ENCODE measurements around the gene IRF3. TPM values are rescaled to one million over a fixed set of nuclear protein-coding genes. Genes with fewer than 3 reads are reported as not detected.

Gene IRF3
- total RNA-seq, 2 experiments from 2014 or later = 159 to 170 TPM

DNA sequence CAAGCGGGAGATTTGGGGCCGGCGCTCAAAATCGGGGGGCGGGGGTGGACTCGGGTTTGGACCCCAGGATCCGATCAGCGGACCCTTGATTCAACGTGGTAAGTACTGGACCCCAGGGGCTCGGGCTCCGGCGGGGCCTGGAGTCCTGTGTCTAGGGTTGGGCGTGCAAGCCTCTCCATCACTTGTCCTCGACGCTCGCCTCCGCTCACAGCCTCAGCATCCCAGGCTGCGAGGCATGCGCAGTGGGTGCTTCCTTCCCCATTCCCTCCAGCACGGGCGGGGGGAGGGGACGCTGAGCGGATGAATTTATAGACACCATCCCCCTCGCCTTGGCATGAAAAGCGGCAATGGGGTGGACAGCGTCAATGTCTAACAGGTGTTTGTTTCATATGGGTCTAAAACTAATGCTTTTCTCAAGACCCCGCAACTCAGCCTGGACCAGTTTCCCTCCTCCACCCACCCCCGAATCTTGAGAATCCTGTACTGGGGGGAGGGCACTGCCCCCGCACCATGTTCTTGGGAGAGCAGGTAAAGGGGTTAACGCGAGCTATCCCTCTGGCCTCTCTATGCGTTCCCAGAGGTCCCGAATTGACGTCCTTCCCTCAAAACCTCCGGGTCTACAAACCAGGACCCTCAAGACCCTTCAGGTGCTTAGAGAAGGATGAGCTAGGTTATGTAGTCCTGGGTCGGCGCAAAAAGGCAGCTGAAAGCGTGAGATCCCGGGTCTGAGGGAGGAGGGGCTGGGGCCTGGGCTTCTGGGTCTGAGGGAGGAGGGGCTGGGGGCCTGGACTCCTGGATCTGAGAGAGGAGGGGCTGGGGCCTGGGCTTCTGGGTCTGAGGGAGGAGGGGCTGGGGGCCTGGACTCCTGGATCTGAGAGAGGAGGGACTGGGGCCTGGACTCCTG lies 25.8 kb upstream of the IRF3 start:
- no peak overlapping the region for H3K27ac Mint-ChIP-seq
- CTCF ChIA-PET = no interaction called here
- no peaks in the 10 kb centered on the region for H3K36me3 Mint-ChIP-seq

GRCh38 chr19:49690656-49691242 lies 25.1 kb upstream of the IRF3 start, which contains the start of gene CPT1C:
TSS of gene CPT1C (plus strand) at chr19:49691116. CDS start at chr19:49692253, 1,137 bp downstream.
- CTCF ChIA-PET = interaction anchor here (1.1 kb wide), 1 partner anchor 14 kb away, joined by 3 read pairs; the partner anchor contains the start of gene PRMT1
- ATAC-seq (peak; percentile 74), DNase-seq (peak; percentile 61)
- peaks cover 21% of the 10 kb centered on the region for H3K4me1 Mint-ChIP-seq
- no peaks in the 10 kb centered on the region for H3K9me3 Mint-ChIP-seq (ENCODE audit: low read depth)
- peak within 1 kb of the TSS; percentile 48 for H3K4me3 Mint-ChIP-seq
- peaks cover 22% of the 10 kb centered on the region for H3K27me3 Mint-ChIP-seq
- H3K36me3 Mint-ChIP-seq = peaks cover 1% of the 10 kb centered on the region
- H3K27ac Mint-ChIP-seq = no peak within 1 kb of the TSS

More for the DNA sequence above, 25.8 kb upstream of the IRF3 start:
- no peak for ATAC-seq
- DNase-seq = no peak
- H3K4me3 Mint-ChIP-seq = peak overlapping the region; percentile 48
- peaks cover 21% of the 10 kb centered on the region for H3K4me1 Mint-ChIP-seq
- H3K9me3 Mint-ChIP-seq (ENCODE audit: low read depth) = no peaks in the 10 kb centered on the region
- peaks cover 22% of the 10 kb centered on the region for H3K27me3 Mint-ChIP-seq

DNA sequence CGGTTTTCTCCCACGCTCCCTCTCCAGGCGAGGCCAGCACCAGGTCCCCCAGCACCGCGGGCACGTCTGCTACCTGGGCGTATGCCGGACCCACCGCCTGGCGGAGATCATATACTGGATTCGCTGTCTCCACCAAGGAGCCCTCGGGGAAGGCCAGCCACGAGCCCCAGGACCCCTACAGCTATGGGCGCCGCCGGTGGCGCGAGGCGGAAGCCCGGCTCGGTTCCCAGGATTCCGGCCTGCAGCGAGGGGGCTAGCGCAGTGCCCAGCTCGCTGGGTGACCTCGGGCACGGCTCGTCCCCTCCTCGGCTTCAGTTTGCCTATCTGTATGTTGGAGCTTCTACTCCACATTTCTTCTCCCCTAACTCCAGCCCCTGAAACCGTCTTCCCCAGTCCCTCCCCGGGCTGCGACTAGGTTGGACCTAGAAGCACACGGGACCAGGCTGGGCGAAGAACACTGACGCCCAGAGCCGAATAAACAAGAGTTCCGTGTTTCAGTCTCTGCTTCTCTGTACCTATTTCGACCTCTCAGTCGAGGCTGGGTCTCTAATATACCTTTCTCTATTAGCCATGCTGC lies 24.5 kb upstream of the IRF3 start:
- Mint-ChIP-seq H3K27me3 (peaks cover 22% of the 10 kb centered on the region), H3K4me3 (no peak overlapping the region), H3K9me3 (ENCODE audit: low read depth) (no peaks in the 10 kb centered on the region), H3K27ac (no peak overlapping the region), H3K4me1 (peaks cover 21% of the 10 kb centered on the region), H3K36me3 (peaks cover 6% of the 10 kb centered on the region)
- ATAC-seq = no peak
- CTCF ChIA-PET = interaction anchor here (1.1 to 1.5 kb wide), 2 partner anchors 9 to 13 kb away, joined by 3 read pairs; partner anchors contain the start of gene PRMT1
- no peak for DNase-seq

DNA sequence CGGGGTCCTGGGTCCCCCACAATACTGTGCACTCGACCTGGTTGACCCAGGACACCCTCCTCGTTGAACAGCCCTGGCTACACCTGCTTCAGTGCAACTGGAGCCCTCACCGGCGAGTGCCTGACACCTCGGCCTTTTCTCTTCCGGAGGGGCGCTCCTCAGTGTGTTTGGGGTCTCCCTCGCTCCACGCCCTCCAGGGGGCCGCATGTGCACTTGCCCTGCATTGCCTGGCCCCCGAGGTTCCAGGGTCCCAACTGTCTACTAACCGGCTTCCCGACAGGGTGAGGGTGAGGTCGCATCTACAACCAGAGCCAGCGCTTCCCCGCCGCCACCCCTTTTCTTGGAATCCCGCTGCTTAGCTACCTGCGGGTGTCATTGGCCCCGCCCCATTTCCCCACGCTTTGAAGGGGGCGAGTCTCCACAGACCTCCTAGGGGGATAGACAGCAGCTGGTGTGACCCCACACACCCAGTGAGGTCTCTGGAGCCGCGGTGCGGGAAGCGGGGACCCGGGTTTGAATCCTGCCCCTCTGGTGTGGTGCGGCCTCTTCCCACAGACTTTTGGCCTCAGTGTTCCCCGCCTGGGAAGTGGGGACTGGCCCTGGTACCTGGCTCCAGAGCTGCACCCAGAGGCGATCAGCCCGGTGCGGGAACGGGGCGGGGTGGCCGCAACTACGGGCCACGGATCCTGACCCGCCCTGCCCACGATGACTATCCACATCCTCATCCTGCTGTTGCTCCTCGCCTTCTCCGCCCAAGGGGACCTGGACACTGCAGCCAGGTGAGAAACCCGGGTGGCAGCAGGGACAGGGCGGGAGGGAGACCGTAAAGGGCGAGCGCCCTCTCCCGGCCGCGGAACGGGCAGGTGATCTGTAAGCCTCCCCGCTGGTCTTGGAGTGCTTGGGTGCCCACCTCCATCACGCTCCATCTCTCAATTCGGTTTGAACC lies 23.7 kb upstream of the IRF3 start, which contains the start of gene ADM5:
Gene ADM5 (plus strand): TSS at position 462 of the 946 bp plus-strand sequence. CDS start 244 bp downstream, at position 706.
- Mint-ChIP-seq H3K27ac (no peak within 1 kb of the TSS), H3K4me1 (peaks cover 21% of the 10 kb centered on the region), H3K27me3 (peaks cover 22% of the 10 kb centered on the region), H3K9me3 (ENCODE audit: low read depth) (no peaks in the 10 kb centered on the region), H3K4me3 (no peak within 1 kb of the TSS), H3K36me3 (peaks cover 8% of the 10 kb centered on the region)
- CTCF ChIA-PET = interaction anchor here (1.1 to 1.5 kb wide), 2 partner anchors 9 to 12 kb away, joined by 3 read pairs; partner anchors contain the start of gene PRMT1
- ATAC-seq = no peak
- no peak for DNase-seq

GRCh38 chr19:49688531-49689132 lies 23.0 kb upstream of the IRF3 start:
- Mint-ChIP-seq H3K36me3 (peaks cover 13% of the 10 kb centered on the region), H3K27me3 (peaks cover 22% of the 10 kb centered on the region), H3K4me3 (no peak overlapping the region), H3K9me3 (ENCODE audit: low read depth) (no peaks in the 10 kb centered on the region), H3K27ac (no peak overlapping the region), H3K4me1 (peaks cover 21% of the 10 kb centered on the region)
- CTCF ChIA-PET = interaction anchor here (0.5 to 1.5 kb wide), 3 partner anchors 8 to 66 kb away, joined by 3 read pairs; no protein-coding TSS in a partner anchor
- no peak for DNase-seq
- no peak for ATAC-seq

- H3K4me3 Mint-ChIP-seq = no peak overlapping the region
- H3K27ac Mint-ChIP-seq = no peak overlapping the region
- DNase-seq (no peak), ATAC-seq (no peak)
- peaks cover 18% of the 10 kb centered on the region for H3K36me3 Mint-ChIP-seq
- H3K9me3 Mint-ChIP-seq (ENCODE audit: low read depth) = no peaks in the 10 kb centered on the region
- CTCF ChIA-PET = interaction anchor here (0.5 to 1.2 kb wide), 2 partner anchors 8 to 65 kb away, joined by 3 read pairs; no protein-coding TSS in a partner anchor
- H3K4me1 Mint-ChIP-seq = peaks cover 21% of the 10 kb centered on the region
- H3K27me3 Mint-ChIP-seq = peaks cover 22% of the 10 kb centered on the region
Observed at GRCh38 chr19:49687566-49688316, 22.1 kb upstream of the IRF3 start.

DNA sequence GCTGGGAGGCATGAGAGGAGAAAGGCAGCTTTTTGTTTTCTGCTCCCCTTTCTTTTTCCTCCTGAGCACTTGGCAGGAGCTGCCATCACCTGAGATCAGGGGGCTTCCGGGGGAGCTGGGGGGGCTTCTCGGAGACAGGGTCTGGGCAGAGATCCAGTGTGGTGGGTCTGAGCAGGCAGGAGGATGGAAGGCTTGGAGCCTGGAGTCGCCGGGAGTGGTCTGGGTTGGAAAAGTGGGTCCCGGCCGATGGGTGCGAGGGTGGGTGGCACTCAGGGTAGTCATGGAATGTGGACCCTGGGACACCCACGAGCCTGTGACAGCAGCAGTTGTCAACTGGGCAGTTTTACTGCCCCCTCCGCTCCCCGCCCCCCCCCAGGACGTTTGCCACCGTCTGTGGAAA lies 21.5 kb upstream of the IRF3 start:
- no peaks in the 10 kb centered on the region for H3K9me3 Mint-ChIP-seq (ENCODE audit: low read depth)
- H3K4me1 Mint-ChIP-seq = peaks cover 26% of the 10 kb centered on the region
- peaks cover 22% of the 10 kb centered on the region for H3K36me3 Mint-ChIP-seq
- peaks cover 17% of the 10 kb centered on the region for H3K27me3 Mint-ChIP-seq
- CTCF ChIA-PET = interaction anchor here (1.2 kb wide), 1 partner anchor 8 kb away, joined by 3 read pairs; no protein-coding TSS in a partner anchor
- no peak overlapping the region for H3K27ac Mint-ChIP-seq
- no peak overlapping the region for H3K4me3 Mint-ChIP-seq
- ATAC-seq (no peak), DNase-seq (no peak)

DNA sequence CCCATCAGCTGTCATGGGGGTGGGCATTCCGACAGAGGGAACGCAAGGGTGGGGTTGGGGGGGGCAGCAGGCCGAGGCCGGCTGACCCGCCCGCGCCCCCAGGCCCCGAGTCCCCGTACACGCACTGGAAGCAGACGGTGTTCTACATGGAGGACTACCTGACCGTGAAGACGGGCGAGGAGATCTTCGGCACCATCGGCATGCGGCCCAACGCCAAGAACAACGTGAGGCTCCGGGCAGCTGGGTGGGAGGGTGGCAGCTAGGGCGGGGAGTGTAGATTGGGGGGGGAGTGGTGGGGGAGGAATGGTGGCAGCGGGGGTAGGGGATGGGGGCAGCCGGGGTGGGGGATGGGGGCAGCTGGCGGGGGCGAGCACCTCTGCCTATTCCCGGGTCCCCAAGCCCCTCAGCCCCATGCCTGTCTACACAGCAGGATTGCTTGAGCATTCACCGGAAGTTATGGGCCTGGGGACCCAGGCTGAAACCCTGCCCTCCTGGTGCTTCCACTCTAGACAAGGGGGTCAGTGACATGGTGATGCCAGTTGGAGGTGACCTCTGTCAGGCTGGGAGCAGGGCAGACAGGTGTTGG lies 20.9 kb upstream of the IRF3 start:
- Mint-ChIP-seq H3K9me3 (ENCODE audit: low read depth) (no peaks in the 10 kb centered on the region), H3K36me3 (peaks cover 26% of the 10 kb centered on the region), H3K27me3 (peaks cover 14% of the 10 kb centered on the region), H3K4me1 (peaks cover 30% of the 10 kb centered on the region), H3K27ac (no peak overlapping the region), H3K4me3 (no peak overlapping the region)
- ATAC-seq (no peak), DNase-seq (no peak)
- CTCF ChIA-PET = no interaction called here

- DNase-seq (no peak), ATAC-seq (no peak)
- CTCF ChIA-PET = interaction anchor here (1.2 to 2.0 kb wide), 2 partner anchors 106 to 127 kb away, joined by 3 to 4 read pairs; partner anchors contain the start of genes FUZ and NOSIP
- H3K4me1 Mint-ChIP-seq = peaks cover 30% of the 10 kb centered on the region
- H3K4me3 Mint-ChIP-seq = no peak overlapping the region
- H3K27ac Mint-ChIP-seq = no peak overlapping the region
- peaks cover 27% of the 10 kb centered on the region for H3K36me3 Mint-ChIP-seq
- H3K27me3 Mint-ChIP-seq = peaks cover 7% of the 10 kb centered on the region
- no peaks in the 10 kb centered on the region for H3K9me3 Mint-ChIP-seq (ENCODE audit: low read depth)
Observed at GRCh38 chr19:49685845-49686332, 20.2 kb upstream of the IRF3 start.

DNA sequence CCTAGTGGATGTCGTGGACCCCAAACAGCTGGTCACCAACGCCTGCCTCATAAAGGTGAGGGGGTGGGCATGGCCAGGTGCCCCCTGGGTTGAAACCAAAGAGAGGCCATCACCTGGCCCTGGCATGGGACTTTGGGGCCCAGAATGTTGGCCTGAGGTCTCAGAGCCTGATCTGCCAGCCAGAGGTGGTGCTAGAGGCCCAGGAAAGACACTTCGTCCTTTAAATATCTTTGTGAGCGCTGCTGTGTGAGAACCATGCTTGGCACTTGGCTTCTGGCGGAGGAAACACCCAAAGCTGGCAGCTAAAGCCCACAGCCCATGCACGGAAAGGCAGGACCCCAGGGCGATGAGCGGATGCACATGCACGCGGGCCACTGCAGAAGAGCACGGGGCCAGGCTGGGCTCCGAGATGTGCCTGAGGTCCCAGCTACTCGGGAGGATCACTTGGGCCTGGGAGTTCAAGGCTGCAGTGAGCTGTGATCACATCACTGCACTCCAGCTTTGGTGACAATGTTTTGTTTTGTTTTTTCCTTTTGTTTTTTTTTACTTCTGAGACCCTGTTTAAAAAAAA lies 19.4 kb upstream of the IRF3 start:
- H3K27ac Mint-ChIP-seq = no peak overlapping the region
- peaks cover 27% of the 10 kb centered on the region for H3K36me3 Mint-ChIP-seq

More for the DNA sequence above, 19.4 kb upstream of the IRF3 start:
- no peak for ATAC-seq
- Mint-ChIP-seq H3K4me1 (peaks cover 31% of the 10 kb centered on the region), H3K4me3 (no peak overlapping the region), H3K9me3 (ENCODE audit: low read depth) (no peaks in the 10 kb centered on the region), H3K27me3 (no peaks in the 10 kb centered on the region)
- no peak for DNase-seq
- CTCF ChIA-PET = interaction anchor here (1.1 to 2.0 kb wide), 5 partner anchors 11 to 128 kb away, joined by 3 to 5 read pairs (median 4); partner anchors contain the start of genes FUZ and NOSIP

Data from activated CD8-positive, alpha-beta memory T cell treated with anti-CD3 and anti-CD28 coated beads, Interleukin-2, amount 10 ng/mL, durations not matched to agents 7 days and 5 days (primary cell).